HCT116 (cell line): ENCODE results near the gene CPT1C. TPM values are rescaled to one million over a fixed set of nuclear protein-coding genes. Genes with fewer than 3 reads are reported as not detected.

Source experiments
- ATAC-seq: fragments of 200-7000 bp; cut with Tn5 transposase; 2 replicates; pipeline ENCODE4 v1.9.1; 2020; ENCODE audit warnings: mild to moderate bottlenecking, moderate library complexity
- BruUV-seq: library from RNA; stranded (reverse); fragments of 400-500 nt; replicated peaks from 2 replicates; lab custom pipeline; 2021; lab: Mats Ljungman, UMichigan
- CTCF ChIA-PET: fragments of 300-600 bp; sonication (Branson Sonifier 250); formaldehyde crosslinking; loops from one replicate; lab custom pipeline; 2021; ENCODE audit warnings: antibody characterized with exemption; lab: Charles Lee
- POLR2A ChIA-PET: fragments of 300-600, 350-600 bp; sonication (Branson Sonifier 250); formaldehyde crosslinking; loops from one replicate; lab custom pipeline; 2021; ENCODE audit warnings: antibody characterized with exemption; lab: Charles Lee
- RAD21 ChIA-PET, 2 experiments: fragments of 300-600 bp; sonication (Branson Sonifier 250); formaldehyde crosslinking; loops; one replicate each; lab custom pipeline; 2023; ENCODE audit warnings: low total read pairs in 2 of 2; ENCODE audit not compliant: uncharacterized antibody in 2 of 2, unreplicated experiment in 2 of 2, low non-redundant PET in 1 of 2; lab: Charles Lee
- DNase-seq: peaks from one replicate; pipeline ENCODE4 v3.0.0-alpha.2; 2010; ENCODE audit warnings: low read depth, low spot score
- H2AFZ ChIP-seq: fragments of 200-600 bp; shearing (Covaris generic), sonication (generic); 2 replicates; pipeline ENCODE4 v1.6.1; 2017; ENCODE audit warnings: low read depth, mixed run types, mixed read lengths, antibody characterized with exemption, low read length; ENCODE audit not compliant: poor library complexity, severe bottlenecking
- H3K27ac ChIP-seq: 2 replicates; pipeline ENCODE4 v1.5.1; 2012; ENCODE audit warnings: low read depth, low read length
- H3K27me3 ChIP-seq: fragments of 200-600 bp; sonication (generic); 2 replicates; pipeline ENCODE4 v1.6.1; 2016; ENCODE audit warnings: mixed run types, low read length, mixed read lengths; ENCODE audit not compliant: insufficient read depth
- H3K36me3 ChIP-seq, 2 experiments: fragments of 200-500 bp in 1 of 2; fragments of 200-600 bp in 1 of 2; sonication (Bioruptor generic) in 1 of 2; sonication (generic) in 1 of 2; 2 replicates each; pipeline versions ENCODE4 v1.5.1 to v1.6.1; 2014 to 2016; ENCODE audit warnings: low read length in 2 of 2, inconsistent platforms in 1 of 2, mixed read lengths in 1 of 2, mixed run types in 1 of 2; ENCODE audit not compliant: insufficient read depth in 2 of 2, control insufficient read depth in 1 of 2
- H3K4me1 ChIP-seq, 2 experiments: fragments of 200-600 bp in 1 of 2; sonication (generic) in 1 of 2; 2 replicates each; pipeline versions ENCODE4 v1.5.1 to v1.6.1; 2012 to 2017; ENCODE audit warnings: low read length in 2 of 2, inconsistent platforms in 1 of 2, mild to moderate bottlenecking in 1 of 2, mixed read lengths in 1 of 2, mixed run types in 1 of 2, moderate library complexity in 1 of 2; ENCODE audit not compliant: insufficient read depth in 2 of 2, control insufficient read depth in 1 of 2
- H3K4me2 ChIP-seq: fragments of 200-600 bp; sonication (generic); 2 replicates; pipeline ENCODE4 v1.6.1; 2017; ENCODE audit warnings: mixed run types, low read length, mixed read lengths
- H3K4me3 ChIP-seq, 2 experiments: fragments of 200-600 bp in 1 of 2; sonication (generic) in 1 of 2; replicated peaks in 1 of 2; 2 replicates each; pipeline ENCODE4 v1.5.1; 2011 to 2016; ENCODE audit warnings: low read length in 2 of 2, control low read depth in 1 of 2, low read depth in 1 of 2, mild to moderate bottlenecking in 1 of 2, mixed read lengths in 1 of 2, mixed run types in 1 of 2
- H3K79me2 ChIP-seq: fragments of 200-600 bp; sonication (generic); 2 replicates; pipeline ENCODE4 v1.6.1; 2017; ENCODE audit warnings: mild to moderate bottlenecking, mixed run types, low read length, moderate library complexity, mixed read lengths; ENCODE audit not compliant: insufficient read depth
- H3K9ac ChIP-seq: fragments of 200-600 bp; sonication (generic); 2 replicates; pipeline ENCODE4 v1.6.1; 2016; ENCODE audit warnings: low read length, mixed read lengths
- H3K9me2 ChIP-seq: fragments of 200-600 bp; sonication (generic), shearing (Covaris generic); 2 replicates; pipeline ENCODE4 v1.6.1; 2017; ENCODE audit warnings: mixed run types, mild to moderate bottlenecking, moderate library complexity; ENCODE audit not compliant: insufficient read depth
- H3K9me3 ChIP-seq, 2 experiments: fragments of 200-500 bp in 1 of 2; fragments of 200-600 bp in 1 of 2; sonication (Bioruptor generic) in 1 of 2; sonication (generic) in 1 of 2; 2 replicates each; pipeline ENCODE4 v1.6.1; 2014 to 2017; ENCODE audit warnings: low read length in 2 of 2, mixed read lengths in 2 of 2, inconsistent platforms in 1 of 2, low read depth in 1 of 2, mild to moderate bottlenecking in 1 of 2, mixed run types in 1 of 2, moderate library complexity in 1 of 2; ENCODE audit not compliant: control insufficient read depth in 1 of 2, insufficient read depth in 1 of 2
- H4K20me1 ChIP-seq: fragments of 200-600 bp; sonication (generic), shearing (Covaris generic); 2 replicates; pipeline ENCODE4 v1.6.1; 2017; ENCODE audit warnings: mixed run types, mild to moderate bottlenecking, moderate library complexity; ENCODE audit not compliant: insufficient read depth
- ATF3 ChIP-seq: IDR thresholded peaks from 2 replicates; pipeline ENCODE4 v1.6.1; 2012
- CBX3 ChIP-seq: IDR thresholded peaks from 2 replicates; pipeline ENCODE4 v1.6.1; 2012; ENCODE audit warnings: low read depth
- CEBPB ChIP-seq: IDR thresholded peaks from 2 replicates; pipeline ENCODE4 v1.6.1; 2012; ENCODE audit warnings: low read depth
- CTCF ChIP-seq, 3 experiments: fragments of 200-600 bp in 1 of 3; sonication (generic) in 1 of 3; IDR thresholded peaks in 2 of 3; conservative IDR thresholded peaks in 1 of 3; 2 replicates each; pipeline ENCODE4 v1.5.1; 2012 to 2017; ENCODE audit warnings: low read depth in 2 of 3, low read length in 2 of 3, antibody characterized with exemption in 1 of 3, borderline replicate concordance in 1 of 3, control low read depth in 1 of 3, mild to moderate bottlenecking in 1 of 3, mixed read lengths in 1 of 3, mixed run types in 1 of 3, moderate library complexity in 1 of 3; ENCODE audit not compliant: insufficient read depth in 1 of 3
- EGR1 ChIP-seq: IDR thresholded peaks from 2 replicates; pipeline ENCODE4 v1.6.1; 2012; ENCODE audit warnings: low read depth
- EZH2 ChIP-seq: fragments of 200-600 bp; sonication (generic); IDR thresholded peaks from 2 replicates; pipeline ENCODE4 v1.6.1; 2017; ENCODE audit warnings: antibody characterized with exemption, mixed run types
- EZH2phosphoT487 ChIP-seq: fragments of 200-600 bp; IDR thresholded peaks from 2 replicates; pipeline ENCODE4 v1.6.1; 2018; ENCODE audit warnings: antibody characterized with exemption, borderline replicate concordance
- FOSL1 ChIP-seq: IDR thresholded peaks from 2 replicates; pipeline ENCODE4 v1.6.1; 2012; ENCODE audit warnings: low read depth
- JUND ChIP-seq: IDR thresholded peaks from 2 replicates; pipeline ENCODE4 v1.6.1; 2012
- MAX ChIP-seq: IDR thresholded peaks from 2 replicates; pipeline ENCODE4 v1.6.1; 2012
- POLR2AphosphoS5 ChIP-seq: IDR thresholded peaks from 2 replicates; pipeline ENCODE4 v1.6.1; 2011; ENCODE audit warnings: mild to moderate bottlenecking, low read depth, low read length, moderate library complexity
- RAD21 ChIP-seq: IDR thresholded peaks from 2 replicates; pipeline ENCODE4 v1.6.1; 2012; ENCODE audit warnings: low read depth, mild to moderate bottlenecking
- REST ChIP-seq: IDR thresholded peaks from 2 replicates; pipeline ENCODE4 v1.6.1; 2012; ENCODE audit warnings: low read depth
- SIN3A ChIP-seq: IDR thresholded peaks from 2 replicates; pipeline ENCODE4 v1.6.1; 2012; ENCODE audit warnings: low read depth
- SP1 ChIP-seq: IDR thresholded peaks from 2 replicates; pipeline ENCODE4 v1.6.1; 2012; ENCODE audit warnings: low read depth
- SRF ChIP-seq: IDR thresholded peaks from 2 replicates; pipeline ENCODE4 v1.6.1; 2012; ENCODE audit warnings: low read depth
- TCF7L2 ChIP-seq: IDR thresholded peaks from 2 replicates; pipeline ENCODE4 v1.7.0; 2011; ENCODE audit warnings: borderline replicate concordance, inconsistent platforms; ENCODE audit not compliant: insufficient read depth, insufficient read length; ENCODE audit errors: extremely low read depth
- YY1 ChIP-seq: IDR thresholded peaks from 2 replicates; pipeline ENCODE4 v1.6.1; 2011; ENCODE audit warnings: low read length, low read depth, moderate library complexity, mild to moderate bottlenecking; ENCODE audit not compliant: insufficient replicate concordance; ENCODE audit errors: extremely low read depth
- ZFX ChIP-seq: fragments of 450-650 bp; IDR thresholded peaks from 2 replicates; pipeline ENCODE4 v1.6.1; 2017
- ZNF274 ChIP-seq: fragments of 200-500 bp; sonication (Bioruptor generic); IDR thresholded peaks from 2 replicates; pipeline ENCODE4 v1.6.1; 2014; ENCODE audit warnings: mild to moderate bottlenecking, low read depth, low read length, inconsistent platforms
- intact Hi-C: fragments of 100-400 bp; cut with micrococcal nuclease; formaldehyde crosslinking; loops from 2 replicates; pipeline ENCODE4 v1.10.0; 2022
- total RNA-seq: library from RNA; stranded (reverse); gene quantifications from one replicate; pipeline ENCODE4 v1.2.1, GENCODE V29; 2021; ENCODE audit not compliant: unreplicated experiment

The CPT1C gene
- total RNA-seq, 1 experiment from 2014 or later = 12.0 TPM

- Histone ChIP-seq H2AFZ (no peak overlapping the region), H3K9ac (no peak overlapping the region), H3K79me2 (peaks cover 58% of the 10 kb centered on the region), H4K20me1 (peaks cover 28% of the 10 kb centered on the region; the same call in 1 of the 2 replicates), H3K4me3 (no peak overlapping the region), H3K9me3 (no peaks in the 10 kb centered on the region), H3K27ac (no peak overlapping the region; the same call in 1 of the 2 replicates), H3K4me2 (no peak overlapping the region), H3K36me3 (peaks cover 43 to 61% of the 10 kb centered on the region in 2 experiments), H3K4me1 (peaks cover 10 to 23% of the 10 kb centered on the region in 2 experiments), H3K27me3 (no peaks in the 10 kb centered on the region), H3K9me2 (no peaks in the 10 kb centered on the region)
- ChIA-PET POLR2A (no interaction called here), RAD21 (no interaction called here), CTCF (no interaction called here)
- TF ChIP-seq SRF (no peak), FOSL1 (no peak), ZFX (no peak), TCF7L2 (no peak), CBX3 (no peak), RAD21 (no peak), YY1 (no peak), SIN3A (no peak), MAX (no peak), ATF3 (no peak), CEBPB (no peak), CTCF (IDR thresholded peaks at IDR 0.05 in 2 of 3, conservative IDR thresholded peaks at IDR 0.05 in 1 of 3; ENCODE audit: borderline replicate concordance in 1 of 3, insufficient read depth in 1 of 3, low read depth in 2 of 3, low read length in 2 of 3) (no peak; a peak in 1 of 6 replicates), REST (no peak), EGR1 (no peak), EZH2phosphoT487 (no peak), POLR2AphosphoS5 (no peak), SP1 (no peak), ZNF274 (no peak), EZH2 (no peak), JUND (no peak)
- BruUV-seq = no TSS peak
- intact Hi-C loops = no loop called here
- DNase-seq = no peak
- ATAC-seq = no peak
These were observed 5.8 kb upstream of the CPT1C start for GRCh38 chr19:49684983-49685553.
